ENCODE results near the gene ATP1A4.

The ATP1A4 gene

GRCh38 chr1:160200786-160201185, 49.4 kb downstream of the ATP1A4 start:
- H3K27ac ChIP-seq (ENCODE audit: low read depth, low read length), result no peak overlapping the region
- peaks cover 8 to 10% of the 10 kb centered on the region in 2 donors for H3K4me1 ChIP-seq (ENCODE audit: control insufficient read depth in 1 of 2, insufficient read depth in 2 of 2, low read length in 2 of 2)
- no peaks in the 10 kb centered on the region for H3K36me3 ChIP-seq (ENCODE audit: control insufficient read depth in 1 of 2, insufficient read depth in 2 of 2, low read length in 2 of 2)
- no peak overlapping the region for H3K4me3 ChIP-seq (ENCODE audit: low read depth in 1 of 2, low read length in 2 of 2)
- no peaks in the 10 kb centered on the region for H3K9me3 ChIP-seq (ENCODE audit: control insufficient read depth in 1 of 2, low read length in 2 of 2)
- H3K9ac ChIP-seq (ENCODE audit: low read depth in 1 of 2, low read length in 2 of 2), result no peak overlapping the region
- no peaks in the 10 kb centered on the region for H3K27me3 ChIP-seq (ENCODE audit: control insufficient read depth in 1 of 2, insufficient read depth in 2 of 2, low read length in 2 of 2)

DNA sequence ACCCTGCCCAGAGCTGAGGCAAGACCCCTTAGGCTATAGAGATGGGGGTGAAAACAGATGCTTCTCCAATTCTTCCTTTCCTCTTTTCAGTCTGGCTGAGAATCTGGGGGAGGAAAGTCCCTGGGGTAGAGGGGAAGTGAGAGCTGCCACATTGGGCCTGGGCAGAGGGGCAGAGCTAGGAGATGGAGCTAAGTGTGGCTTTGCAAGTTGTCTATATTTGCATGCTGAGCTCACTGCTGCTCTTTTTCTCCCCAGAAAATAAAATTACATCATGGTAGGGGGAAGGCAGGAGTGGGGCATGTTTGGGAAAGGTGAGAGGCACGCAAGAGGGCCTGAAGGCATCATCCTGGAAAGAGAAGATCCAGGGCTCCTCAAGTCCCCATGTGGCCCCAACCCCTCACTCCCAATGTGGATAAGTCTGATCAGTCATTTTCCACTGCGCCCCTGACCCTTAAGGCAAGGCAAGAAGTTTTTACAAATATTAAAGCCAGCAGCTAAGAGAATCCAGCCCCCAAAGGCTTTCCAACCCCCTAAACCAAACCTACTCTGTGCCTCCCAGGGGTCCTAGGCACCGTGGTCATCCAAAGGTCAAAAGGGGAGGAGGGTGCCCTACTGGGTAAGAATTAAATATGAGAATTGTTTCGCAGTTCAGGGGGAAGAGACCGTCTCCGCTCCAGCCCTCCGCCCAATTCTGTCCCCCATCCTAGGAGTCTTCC, 53.3 kb downstream of the ATP1A4 start:
- Histone ChIP-seq H3K9me3 (ENCODE audit: control insufficient read depth in 1 of 2, low read length in 2 of 2) (no peaks in the 10 kb centered on the region), H3K4me3 (ENCODE audit: low read depth in 1 of 2, low read length in 2 of 2) (peak overlapping the region; percentile 13 to 56), H3K4me1 (ENCODE audit: control insufficient read depth in 1 of 2, insufficient read depth in 2 of 2, low read length in 2 of 2) (peaks cover 18 to 28% of the 10 kb centered on the region in 2 donors), H3K27ac (ENCODE audit: low read depth, low read length) (no peak overlapping the region), H3K9ac (ENCODE audit: low read depth in 1 of 2, low read length in 2 of 2) (peak overlapping the region; percentile 35 to 54), H3K27me3 (ENCODE audit: control insufficient read depth in 1 of 2, insufficient read depth in 2 of 2, low read length in 2 of 2) (no peaks in the 10 kb centered on the region), H3K36me3 (ENCODE audit: control insufficient read depth in 1 of 2, insufficient read depth in 2 of 2, low read length in 2 of 2) (peaks cover 0 to 13% of the 10 kb centered on the region in 2 donors)

GRCh38 chr1:160205242-160206035, 54.0 kb downstream of the ATP1A4 start, which contains the start of gene PEA15:
PEA15 (plus strand) TSS chr1:160205384; CDS start chr1:160211545, 6,161 bp downstream.
- H3K9ac ChIP-seq (ENCODE audit: low read depth in 1 of 2, low read length in 2 of 2), result peak within 1 kb of the TSS; percentile 72 to 87
- peaks cover 18 to 28% of the 10 kb centered on the region in 2 donors for H3K4me1 ChIP-seq (ENCODE audit: control insufficient read depth in 1 of 2, insufficient read depth in 2 of 2, low read length in 2 of 2)
- H3K27me3 ChIP-seq (ENCODE audit: control insufficient read depth in 1 of 2, insufficient read depth in 2 of 2, low read length in 2 of 2), result no peaks in the 10 kb centered on the region
- peaks cover 0 to 17% of the 10 kb centered on the region in 2 donors for H3K36me3 ChIP-seq (ENCODE audit: control insufficient read depth in 1 of 2, insufficient read depth in 2 of 2, low read length in 2 of 2)
- peak within 1 kb of the TSS; percentile 82 to 90 for H3K4me3 ChIP-seq (ENCODE audit: low read depth in 1 of 2, low read length in 2 of 2)
- peak within 1 kb of the TSS; percentile 74 for H3K27ac ChIP-seq (ENCODE audit: low read depth, low read length)
- H3K9me3 ChIP-seq (ENCODE audit: control insufficient read depth in 1 of 2, low read length in 2 of 2), result no peaks in the 10 kb centered on the region

- peak overlapping the region; percentile 72 to 87 for H3K9ac ChIP-seq (ENCODE audit: low read depth in 1 of 2, low read length in 2 of 2)
- H3K4me1 ChIP-seq (ENCODE audit: control insufficient read depth in 1 of 2, insufficient read depth in 2 of 2, low read length in 2 of 2), result peaks cover 18 to 28% of the 10 kb centered on the region in 2 donors
- H3K4me3 ChIP-seq (ENCODE audit: low read depth in 1 of 2, low read length in 2 of 2), result peak overlapping the region; percentile 82 to 90
- H3K9me3 ChIP-seq (ENCODE audit: control insufficient read depth in 1 of 2, low read length in 2 of 2), result no peaks in the 10 kb centered on the region
- H3K27ac ChIP-seq (ENCODE audit: low read depth, low read length), result no peak overlapping the region
- peaks cover 0 to 20% of the 10 kb centered on the region in 2 donors for H3K36me3 ChIP-seq (ENCODE audit: control insufficient read depth in 1 of 2, insufficient read depth in 2 of 2, low read length in 2 of 2)
- H3K27me3 ChIP-seq (ENCODE audit: control insufficient read depth in 1 of 2, insufficient read depth in 2 of 2, low read length in 2 of 2), result no peaks in the 10 kb centered on the region
Observed at GRCh38 chr1:160206036-160206389, 54.6 kb downstream of the ATP1A4 start.

- Histone ChIP-seq H3K36me3 (ENCODE audit: control insufficient read depth in 1 of 2, insufficient read depth in 2 of 2, low read length in 2 of 2) (peaks cover 0 to 26% of the 10 kb centered on the region in 2 donors), H3K9me3 (ENCODE audit: control insufficient read depth in 1 of 2, low read length in 2 of 2) (no peaks in the 10 kb centered on the region), H3K4me1 (ENCODE audit: control insufficient read depth in 1 of 2, insufficient read depth in 2 of 2, low read length in 2 of 2) (peaks cover 18 to 28% of the 10 kb centered on the region in 2 donors), H3K4me3 (ENCODE audit: low read depth in 1 of 2, low read length in 2 of 2) (peak overlapping the region; percentile 82 to 90), H3K9ac (ENCODE audit: low read depth in 1 of 2, low read length in 2 of 2) (peak overlapping the region; percentile 72 to 87), H3K27me3 (ENCODE audit: control insufficient read depth in 1 of 2, insufficient read depth in 2 of 2, low read length in 2 of 2) (no peaks in the 10 kb centered on the region), H3K27ac (ENCODE audit: low read depth, low read length) (no peak overlapping the region)
Observed at GRCh38 chr1:160206421-160207117, 55.2 kb downstream of the ATP1A4 start.

DNA sequence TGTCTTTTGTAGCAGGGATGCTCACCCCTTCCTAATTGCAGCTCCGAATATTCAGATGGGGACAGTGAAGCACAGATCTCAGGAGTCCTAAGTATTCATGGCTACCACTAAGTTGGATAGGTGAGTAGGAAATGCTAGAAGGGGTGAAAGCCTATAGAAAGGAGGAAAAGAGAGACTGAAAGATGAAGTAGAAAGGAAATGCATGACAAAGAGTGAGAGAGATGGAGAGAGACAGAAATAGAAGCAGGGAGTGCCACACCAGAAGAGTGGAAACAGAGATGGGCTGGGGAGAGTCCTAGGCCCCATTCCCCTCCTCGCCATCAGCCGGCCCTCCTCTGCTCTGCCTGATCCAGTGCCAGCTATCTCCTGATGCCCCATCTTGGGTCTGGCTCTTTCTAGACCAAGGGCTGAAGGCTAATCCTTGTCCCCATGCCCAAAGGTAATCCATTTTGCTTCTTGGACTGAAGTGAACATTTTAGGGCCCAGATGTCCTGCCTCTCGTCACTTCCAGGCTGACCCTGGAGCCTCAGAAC, 55.8 kb downstream of the ATP1A4 start:
- H3K4me3 ChIP-seq (ENCODE audit: low read depth in 1 of 2, low read length in 2 of 2), result no peak overlapping the region
- peaks cover 18 to 28% of the 10 kb centered on the region in 2 donors for H3K4me1 ChIP-seq (ENCODE audit: control insufficient read depth in 1 of 2, insufficient read depth in 2 of 2, low read length in 2 of 2)

DNA sequence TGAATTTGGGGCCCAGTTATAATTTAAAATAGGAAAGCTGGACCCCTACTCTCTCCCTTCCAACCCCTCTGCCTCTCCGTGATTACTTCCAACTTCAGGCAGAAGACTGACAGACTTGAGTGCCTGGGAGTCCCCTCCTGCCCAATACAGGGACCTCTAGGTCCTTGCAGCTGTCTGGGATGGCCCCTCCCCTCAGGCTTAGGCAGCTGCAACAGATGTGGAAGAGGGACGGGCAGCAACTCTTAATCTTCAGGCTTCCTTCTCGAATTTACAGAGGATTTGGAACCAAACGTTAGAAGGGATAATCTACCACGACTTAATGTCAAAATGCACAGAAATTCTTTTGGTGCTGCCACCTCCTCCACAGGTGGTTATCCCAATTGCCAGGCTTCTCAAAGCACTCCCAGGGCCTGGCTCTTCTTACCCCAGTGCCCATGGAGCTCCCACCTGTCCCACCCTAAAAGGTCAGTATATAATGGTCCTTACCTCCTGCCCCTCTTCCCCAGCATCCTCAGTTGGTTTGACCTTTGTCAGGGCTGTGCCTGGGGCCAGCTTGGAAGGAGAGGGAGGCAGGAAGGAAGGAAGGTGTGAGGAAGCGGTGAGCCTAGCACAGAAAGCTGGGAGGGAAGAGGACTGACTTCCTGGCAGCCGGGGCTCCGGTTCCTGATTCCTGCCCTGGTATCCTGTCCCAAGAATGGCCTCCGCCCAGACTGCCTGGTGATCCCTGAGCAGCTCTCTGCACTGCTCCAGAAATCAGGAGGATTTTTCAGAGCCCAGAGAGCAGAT, 56.6 kb downstream of the ATP1A4 start:
- Histone ChIP-seq H3K9me3 (ENCODE audit: control insufficient read depth in 1 of 2, low read length in 2 of 2) (no peaks in the 10 kb centered on the region), H3K4me1 (ENCODE audit: control insufficient read depth in 1 of 2, insufficient read depth in 2 of 2, low read length in 2 of 2) (peaks cover 18 to 28% of the 10 kb centered on the region in 2 donors), H3K27ac (ENCODE audit: low read depth, low read length) (no peak overlapping the region), H3K36me3 (ENCODE audit: control insufficient read depth in 1 of 2, insufficient read depth in 2 of 2, low read length in 2 of 2) (peaks cover 5 to 37% of the 10 kb centered on the region in 2 donors), H3K27me3 (ENCODE audit: control insufficient read depth in 1 of 2, insufficient read depth in 2 of 2, low read length in 2 of 2) (no peaks in the 10 kb centered on the region), H3K4me3 (ENCODE audit: low read depth in 1 of 2, low read length in 2 of 2) (no peak overlapping the region), H3K9ac (ENCODE audit: low read depth in 1 of 2, low read length in 2 of 2) (no peak overlapping the region)

More for the DNA sequence above, 55.8 kb downstream of the ATP1A4 start:
- Histone ChIP-seq H3K9me3 (ENCODE audit: control insufficient read depth in 1 of 2, low read length in 2 of 2) (no peaks in the 10 kb centered on the region), H3K36me3 (ENCODE audit: control insufficient read depth in 1 of 2, insufficient read depth in 2 of 2, low read length in 2 of 2) (peaks cover 0 to 30% of the 10 kb centered on the region in 2 donors), H3K27me3 (ENCODE audit: control insufficient read depth in 1 of 2, insufficient read depth in 2 of 2, low read length in 2 of 2) (no peaks in the 10 kb centered on the region), H3K9ac (ENCODE audit: low read depth in 1 of 2, low read length in 2 of 2) (no peak overlapping the region), H3K27ac (ENCODE audit: low read depth, low read length) (no peak overlapping the region)

DNA sequence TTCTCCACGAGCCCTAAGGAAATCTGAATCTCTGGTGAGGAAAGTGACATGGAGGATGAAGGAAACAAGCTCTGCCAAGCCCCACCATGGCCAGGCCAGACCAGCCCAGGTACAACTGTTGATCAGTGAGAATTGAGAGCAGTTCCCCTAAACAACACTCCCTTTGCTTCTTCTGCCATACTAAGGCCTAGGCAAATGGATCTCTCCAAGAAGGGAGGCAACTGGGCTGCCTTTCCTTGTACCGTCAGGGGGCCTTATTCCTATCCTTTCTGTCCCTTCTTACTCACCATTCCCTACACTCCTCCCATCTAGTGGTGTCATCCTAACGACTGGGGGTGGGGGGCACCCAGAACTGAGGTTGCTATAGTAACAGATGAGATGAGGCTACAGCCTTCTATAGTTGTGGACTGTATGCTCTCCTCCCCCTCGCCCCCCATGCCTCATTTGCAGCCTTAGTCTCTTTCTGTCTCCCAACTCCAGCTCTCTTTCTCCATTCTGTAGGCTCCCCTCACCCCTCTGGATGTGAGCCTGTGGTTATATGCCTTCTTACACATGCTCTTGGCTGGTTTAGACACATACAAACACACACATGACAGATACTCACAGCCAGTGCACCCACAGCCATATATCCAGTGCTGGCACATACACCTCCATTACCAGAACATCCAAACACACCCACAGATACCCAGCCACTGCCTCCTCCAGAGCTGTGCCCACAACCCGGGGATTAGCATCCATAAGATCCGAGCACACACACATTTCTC, 57.3 kb downstream of the ATP1A4 start:
- Histone ChIP-seq H3K9ac (ENCODE audit: low read depth in 1 of 2, low read length in 2 of 2) (no peak overlapping the region), H3K27ac (ENCODE audit: low read depth, low read length) (no peak overlapping the region), H3K4me1 (ENCODE audit: control insufficient read depth in 1 of 2, insufficient read depth in 2 of 2, low read length in 2 of 2) (peaks cover 18 to 28% of the 10 kb centered on the region in 2 donors), H3K4me3 (ENCODE audit: low read depth in 1 of 2, low read length in 2 of 2) (no peak overlapping the region), H3K9me3 (ENCODE audit: control insufficient read depth in 1 of 2, low read length in 2 of 2) (no peaks in the 10 kb centered on the region), H3K27me3 (ENCODE audit: control insufficient read depth in 1 of 2, insufficient read depth in 2 of 2, low read length in 2 of 2) (no peaks in the 10 kb centered on the region), H3K36me3 (ENCODE audit: control insufficient read depth in 1 of 2, insufficient read depth in 2 of 2, low read length in 2 of 2) (peaks cover 9 to 44% of the 10 kb centered on the region in 2 donors)

Data from duodenal mucosa (tissue), 2 donors.